ENCODE measurements around the gene ADAM12.

DNA sequence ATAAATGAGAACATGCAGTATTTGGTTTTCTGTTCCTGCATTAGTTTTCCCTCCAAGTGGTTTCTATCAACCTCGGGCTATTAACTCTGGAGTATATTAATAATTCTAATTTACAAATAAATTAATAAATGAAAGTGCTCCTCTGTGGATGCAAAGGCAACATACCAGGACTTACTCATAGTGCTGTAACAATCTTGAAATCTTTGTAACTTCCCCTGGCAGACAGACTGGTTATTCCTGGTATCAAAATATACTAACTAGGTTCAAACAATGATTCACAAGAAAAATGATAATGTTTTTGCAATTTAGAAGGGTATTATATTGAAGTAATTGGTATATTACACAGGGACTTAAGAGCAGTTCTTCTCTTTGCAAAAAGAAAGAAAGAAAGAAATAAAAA, 314.7 kb downstream of the ADAM12 start:
- TF ChIP-seq FOXM1 (IDR thresholded peaks at IDR 0.05; ENCODE audit: borderline replicate concordance) (no peak), ARNT (IDR thresholded peaks at IDR 0.05) (no peak), FOXK2 (IDR thresholded peaks at IDR 0.05) (no peak), ELF4 (IDR thresholded peaks at IDR 0.05) (no peak), SP1 (IDR thresholded peaks at IDR 0.05) (no peak), BHLHE40 (IDR thresholded peaks at IDR 0.05; ENCODE audit: borderline replicate concordance) (no peak), FOXA1 (IDR thresholded peaks at IDR 0.05) (no peak), CTBP1 (IDR thresholded peaks at IDR 0.05; ENCODE audit: borderline replicate concordance) (no peak), TARDBP (IDR thresholded peaks at IDR 0.05) (no peak), ZNF384 (IDR thresholded peaks at IDR 0.05) (no peak), SUZ12 (IDR thresholded peaks at IDR 0.05) (no peak), HDGF (IDR thresholded peaks at IDR 0.05; ENCODE audit: borderline replicate concordance) (no peak), L3MBTL2 (conservative IDR thresholded peaks at IDR 0.05) (no peak)
- TF ChIP-seq, protein P1, sequence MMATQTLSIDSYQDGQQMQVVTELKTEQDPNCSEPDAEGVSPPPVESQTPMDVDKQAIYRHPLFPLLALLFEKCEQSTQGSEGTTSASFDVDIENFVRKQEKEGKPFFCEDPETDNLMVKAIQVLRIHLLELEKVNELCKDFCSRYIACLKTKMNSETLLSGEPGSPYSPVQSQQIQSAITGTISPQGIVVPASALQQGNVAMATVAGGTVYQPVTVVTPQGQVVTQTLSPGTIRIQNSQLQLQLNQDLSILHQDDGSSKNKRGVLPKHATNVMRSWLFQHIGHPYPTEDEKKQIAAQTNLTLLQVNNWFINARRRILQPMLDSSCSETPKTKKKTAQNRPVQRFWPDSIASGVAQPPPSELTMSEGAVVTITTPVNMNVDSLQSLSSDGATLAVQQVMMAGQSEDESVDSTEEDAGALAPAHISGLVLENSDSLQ (IDR thresholded peaks at IDR 0.05), result no peak
